CD4-positive, CD25-positive, alpha-beta regulatory T cell (primary cell): ENCODE data around the gene ASTN2. TPM values are rescaled to one million over a fixed set of nuclear protein-coding genes. Genes with fewer than 3 reads are reported as not detected.

ENCODE experiments used
- ATAC-seq, 2 donors: fragments of 150-1000 bp; cut with Tn5 transposase; one replicate each; pipeline ENCODE4 v1.10.0; 2021; ENCODE audit warnings: low read depth in 2 of 2, moderate number of reproducible peaks in 2 of 2, moderate library complexity in 1 of 2
- DNase-seq, 3 donors: peaks; one replicate each; pipeline versions ENCODE4 v3.0.0 to v3.0.0-alpha.2; 2012 to 2022; ENCODE audit warnings: mixed read lengths in 1 of 3
- H3K27ac ChIP-seq: one replicate; pipeline ENCODE4 v1.7.0; 2013; ENCODE audit warnings: mild to moderate bottlenecking, low read length; ENCODE audit not compliant: insufficient read depth, poor library complexity, severe bottlenecking
- H3K27me3 ChIP-seq: one replicate; pipeline ENCODE4 v1.7.0; 2013; ENCODE audit warnings: low read length; ENCODE audit not compliant: control insufficient read depth, insufficient read depth
- H3K36me3 ChIP-seq: one replicate; pipeline ENCODE4 v1.7.0; 2013; ENCODE audit warnings: mild to moderate bottlenecking, low read length, moderate library complexity; ENCODE audit not compliant: control insufficient read depth, insufficient read depth
- H3K4me1 ChIP-seq: 2 replicates; pipeline ENCODE4 v1.7.0; 2013; ENCODE audit warnings: mild to moderate bottlenecking, low read length; ENCODE audit not compliant: insufficient read depth, control insufficient read depth, poor library complexity, severe bottlenecking
- H3K4me3 ChIP-seq: one replicate; pipeline ENCODE4 v1.7.0; 2013; ENCODE audit warnings: low read depth, mild to moderate bottlenecking, low read length, moderate library complexity
- H3K9me3 ChIP-seq, 2 experiments: 1 replicate in 1 of 2; 2 replicates in 1 of 2; pipeline ENCODE4 v1.7.0; 2013; ENCODE audit warnings: low read length in 2 of 2, mild to moderate bottlenecking in 1 of 2, moderate library complexity in 1 of 2; ENCODE audit not compliant: control insufficient read depth in 2 of 2
- H3K27ac Mint-ChIP-seq, 3 donors: one replicate each; pipeline ENCODE4 v1.8.0; 2020 to 2022; ENCODE audit warnings: mild to moderate bottlenecking in 3 of 3, mixed read lengths in 3 of 3, moderate library complexity in 2 of 3
- H3K27me3 Mint-ChIP-seq: one replicate; pipeline ENCODE4 v1.8.0; 2022; ENCODE audit warnings: mild to moderate bottlenecking, mixed read lengths
- H3K36me3 Mint-ChIP-seq: one replicate; pipeline ENCODE4 v1.8.0; 2020; ENCODE audit warnings: mixed read lengths
- H3K4me1 Mint-ChIP-seq, 4 donors: one replicate each; pipeline ENCODE4 v1.8.0; 2020 to 2022; ENCODE audit warnings: mixed read lengths in 4 of 4, mild to moderate bottlenecking in 1 of 4
- H3K4me3 Mint-ChIP-seq, 4 donors: one replicate each; pipeline ENCODE4 v1.8.0; 2020 to 2022; ENCODE audit warnings: mild to moderate bottlenecking in 4 of 4, mixed read lengths in 4 of 4, moderate library complexity in 3 of 4
- H3K9me3 Mint-ChIP-seq, 7 donors: one replicate each; pipeline ENCODE4 v1.8.0; 2020 to 2022; ENCODE audit warnings: mixed read lengths in 7 of 7, mild to moderate bottlenecking in 3 of 7, moderate library complexity in 2 of 7
- polyA plus RNA-seq, 4 donors: library from polyadenylated mRNA; unstranded; fragments of 300-500 nt; fragmentation: Illumina TruSeq; gene quantifications; one replicate each; pipeline ENCODE4 v1.2.3, GENCODE V29; 2021
- total RNA-seq: library from RNA; stranded (reverse); gene quantifications from one replicate; pipeline ENCODE4 v1.2.3, GENCODE V29; 2022

ASTN2 gene
- total and polyA plus RNA-seq, 5 donors from 2014 or later: 5.0 to 9.9 (median 7.4) TPM

DNA sequence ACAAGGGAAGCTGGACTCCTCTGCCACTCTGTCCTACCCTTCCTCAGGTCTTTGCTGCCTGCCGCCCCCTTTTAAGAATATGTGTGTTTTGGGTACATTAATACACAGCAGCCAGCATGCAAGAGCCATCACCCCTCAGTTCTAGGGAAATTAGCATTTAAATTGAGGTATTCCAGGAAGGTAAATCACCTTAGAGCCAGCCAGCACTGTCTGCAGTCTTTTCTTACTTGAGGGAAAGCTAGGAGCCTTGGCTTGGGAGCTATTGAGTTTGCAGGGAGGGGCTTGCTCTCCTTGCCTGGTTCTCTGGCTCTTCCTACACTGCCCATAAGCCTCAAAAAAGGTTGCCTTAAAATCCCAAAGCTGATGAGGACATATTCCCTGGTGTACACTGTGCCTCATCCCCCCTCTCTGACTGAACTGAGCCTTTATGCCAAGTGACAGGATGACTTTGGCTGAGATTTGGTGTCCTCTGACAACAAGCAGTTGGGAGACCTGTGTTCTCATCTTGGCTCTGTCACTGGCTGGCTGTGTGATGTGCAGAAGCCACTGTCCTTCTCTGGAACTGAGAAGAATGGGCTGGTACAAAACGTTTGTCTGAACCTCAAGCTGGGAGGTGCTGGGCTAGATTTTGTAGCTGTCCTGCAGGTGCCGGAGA is 673.6 kb downstream of the ASTN2 start:
- Histone ChIP-seq H3K27ac (no peak overlapping the region), H3K9me3 (no peaks in the 10 kb centered on the region), H3K27me3 (no peaks in the 10 kb centered on the region), H3K36me3 (no peaks in the 10 kb centered on the region), H3K4me1 (no peaks in the 10 kb centered on the region), H3K4me3 (no peak overlapping the region)
- DNase-seq (no peak), ATAC-seq (no peak)
- peaks cover 16% of the 10 kb centered on the region for H3K27me3 Mint-ChIP-seq
- no peak overlapping the region for H3K27ac Mint-ChIP-seq
- no peaks in the 10 kb centered on the region for H3K9me3 Mint-ChIP-seq
- H3K4me3 Mint-ChIP-seq: no peak overlapping the region
- peaks cover 0 to 6% (median 1%) of the 10 kb centered on the region in 4 donors for H3K4me1 Mint-ChIP-seq
- no peaks in the 10 kb centered on the region for H3K36me3 Mint-ChIP-seq

DNA sequence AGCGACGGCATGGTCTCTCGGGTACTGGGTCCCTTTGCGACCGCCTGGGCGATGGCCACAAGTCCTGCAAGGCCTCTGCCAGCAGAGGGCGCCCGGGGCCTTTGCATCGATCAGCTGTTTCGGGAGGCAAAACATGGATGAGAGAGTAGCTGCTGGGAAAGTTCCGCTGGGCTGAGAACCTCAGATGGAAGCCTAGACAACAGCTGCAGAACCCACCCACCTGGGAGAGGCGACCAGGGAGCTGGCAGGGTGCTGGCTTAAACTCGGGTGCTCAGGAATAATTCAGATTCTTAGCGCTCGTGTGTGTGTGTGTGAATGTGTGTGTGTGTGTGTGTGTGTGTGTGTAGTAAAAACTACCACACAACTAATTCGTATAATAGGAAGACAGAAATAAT is 677.7 kb downstream of the ASTN2 start:
- Mint-ChIP-seq H3K4me1 (peaks cover 0 to 6% (median 2%) of the 10 kb centered on the region in 4 donors), H3K4me3 (no peak overlapping the region), H3K36me3 (no peaks in the 10 kb centered on the region), H3K27ac (no peak overlapping the region), H3K27me3 (peaks cover 2% of the 10 kb centered on the region), H3K9me3 (no peaks in the 10 kb centered on the region)
- H3K9me3 ChIP-seq: no peaks in the 10 kb centered on the region
- no peak overlapping the region for H3K27ac ChIP-seq
- no peak overlapping the region for H3K4me3 ChIP-seq
- H3K4me1 ChIP-seq: no peaks in the 10 kb centered on the region
- peak; percentile 13 to 54 (median 28) for DNase-seq
- no peak for ATAC-seq
- H3K27me3 ChIP-seq: no peaks in the 10 kb centered on the region
- no peaks in the 10 kb centered on the region for H3K36me3 ChIP-seq

DNA sequence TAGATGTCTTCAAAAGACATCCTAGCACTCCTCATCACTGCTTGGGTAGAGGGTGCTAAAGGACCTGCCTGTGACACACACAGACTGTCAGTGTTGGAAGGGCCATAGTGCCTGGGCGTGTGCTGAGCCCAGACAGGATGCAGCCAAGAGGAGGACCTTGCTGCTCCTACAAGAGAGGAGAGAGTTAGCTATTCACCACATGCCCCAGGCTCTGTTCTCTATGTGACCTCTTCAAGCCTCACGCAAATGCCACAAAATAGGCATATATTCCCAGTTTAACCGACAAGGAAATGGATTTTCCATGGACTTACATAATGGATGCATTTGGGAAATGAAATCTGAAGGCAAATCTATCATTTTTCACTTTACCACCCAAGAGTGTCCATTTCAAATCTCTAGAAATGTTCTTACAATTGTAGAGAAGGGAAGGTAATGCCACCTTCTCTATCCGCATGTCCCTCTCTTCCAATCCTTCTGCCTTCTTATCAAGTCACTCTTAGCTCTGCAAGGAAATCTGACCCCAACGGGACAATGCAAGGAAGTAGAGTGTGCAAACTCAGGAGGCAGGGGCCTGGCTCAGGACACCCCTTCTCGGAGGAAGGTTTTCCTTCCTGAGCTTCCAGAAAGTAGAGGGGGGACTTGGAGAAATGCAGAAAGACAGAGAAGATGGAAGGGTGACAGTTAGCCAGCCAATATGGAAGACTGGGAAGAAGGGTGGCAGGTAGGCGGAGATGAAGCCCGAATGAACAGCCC is 678.3 kb downstream of the ASTN2 start:
- Mint-ChIP-seq H3K27me3 (no peaks in the 10 kb centered on the region), H3K36me3 (no peaks in the 10 kb centered on the region), H3K27ac (no peak overlapping the region), H3K9me3 (no peaks in the 10 kb centered on the region), H3K4me3 (no peak overlapping the region), H3K4me1 (peaks cover 0 to 6% (median 2%) of the 10 kb centered on the region in 4 donors)
- Histone ChIP-seq H3K4me1 (no peaks in the 10 kb centered on the region), H3K4me3 (no peak overlapping the region), H3K27ac (no peak overlapping the region), H3K36me3 (no peaks in the 10 kb centered on the region), H3K27me3 (no peaks in the 10 kb centered on the region), H3K9me3 (no peaks in the 10 kb centered on the region)
- DNase-seq: no peak
- ATAC-seq: no peak

DNA sequence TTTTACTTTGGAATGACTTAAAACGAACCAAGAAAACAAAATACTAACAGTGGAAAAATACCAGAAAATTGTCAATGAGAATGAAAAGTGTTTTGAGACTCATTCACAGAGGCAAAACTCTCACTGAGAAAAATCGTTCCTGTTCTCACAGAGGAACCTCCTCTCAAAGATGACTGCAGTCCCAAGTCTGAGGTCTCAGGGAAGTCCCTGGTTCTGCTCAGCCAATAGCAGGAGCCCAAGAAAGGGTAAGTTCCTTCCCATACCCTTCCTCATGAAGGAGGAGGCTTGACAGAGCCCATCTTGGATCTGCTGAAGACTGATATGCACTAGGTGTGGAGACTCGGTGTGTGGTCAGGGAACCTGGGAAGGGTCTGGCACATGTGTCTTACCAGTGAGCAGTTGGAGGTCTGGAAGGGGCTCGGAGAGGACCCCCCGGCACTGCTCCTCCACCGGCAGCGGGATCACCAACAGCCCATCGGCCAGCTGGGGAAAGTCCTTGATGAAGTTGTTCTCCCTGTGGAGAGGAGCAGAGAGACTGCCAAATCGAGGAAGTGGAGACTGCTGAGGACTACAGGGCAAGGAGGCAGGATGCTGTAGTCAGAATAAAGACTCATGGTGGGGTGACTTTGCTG is 681.7 kb downstream of the ASTN2 start:
- Mint-ChIP-seq H3K9me3 (no peaks in the 10 kb centered on the region), H3K27ac (no peak overlapping the region), H3K36me3 (no peaks in the 10 kb centered on the region), H3K27me3 (no peaks in the 10 kb centered on the region), H3K4me1 (peaks cover 0 to 6% (median 2%) of the 10 kb centered on the region in 4 donors), H3K4me3 (no peak overlapping the region)
- no peak for DNase-seq
- no peak overlapping the region for H3K27ac ChIP-seq
- H3K4me1 ChIP-seq: no peaks in the 10 kb centered on the region
- no peaks in the 10 kb centered on the region for H3K36me3 ChIP-seq
- no peaks in the 10 kb centered on the region for H3K9me3 ChIP-seq
- H3K4me3 ChIP-seq: no peak overlapping the region
- no peak for ATAC-seq
- no peaks in the 10 kb centered on the region for H3K27me3 ChIP-seq

DNA sequence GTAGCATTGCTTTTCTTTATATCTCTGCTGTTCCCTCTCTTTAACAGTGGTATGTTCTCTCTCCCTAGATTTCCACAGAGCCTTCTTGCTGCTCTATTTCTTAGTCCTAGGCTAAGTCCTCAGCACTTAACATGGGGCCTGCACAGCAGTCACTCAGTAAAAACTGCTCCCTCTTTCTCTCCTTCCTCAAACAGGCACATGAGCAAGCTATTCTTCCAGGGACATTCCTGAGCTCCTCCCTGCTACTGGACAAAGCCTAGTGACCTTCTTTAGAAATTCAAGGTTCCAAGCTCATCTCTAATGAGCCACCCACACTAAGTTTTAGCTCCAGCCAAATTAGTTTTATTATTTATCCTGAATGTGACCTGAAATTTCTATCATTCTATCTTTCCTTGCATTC is 688.3 kb downstream of the ASTN2 start:
- Histone ChIP-seq H3K27me3 (no peaks in the 10 kb centered on the region), H3K4me1 (no peaks in the 10 kb centered on the region), H3K36me3 (no peaks in the 10 kb centered on the region), H3K4me3 (no peak overlapping the region), H3K27ac (no peak overlapping the region), H3K9me3 (no peaks in the 10 kb centered on the region)
- H3K4me3 Mint-ChIP-seq: no peak overlapping the region
- no peaks in the 10 kb centered on the region for H3K27me3 Mint-ChIP-seq
- H3K9me3 Mint-ChIP-seq: no peaks in the 10 kb centered on the region
- H3K4me1 Mint-ChIP-seq: peaks cover 0 to 4% (median 1%) of the 10 kb centered on the region in 4 donors
- DNase-seq (no peak), ATAC-seq (no peak)
- no peaks in the 10 kb centered on the region for H3K36me3 Mint-ChIP-seq
- H3K27ac Mint-ChIP-seq: no peak overlapping the region

DNA sequence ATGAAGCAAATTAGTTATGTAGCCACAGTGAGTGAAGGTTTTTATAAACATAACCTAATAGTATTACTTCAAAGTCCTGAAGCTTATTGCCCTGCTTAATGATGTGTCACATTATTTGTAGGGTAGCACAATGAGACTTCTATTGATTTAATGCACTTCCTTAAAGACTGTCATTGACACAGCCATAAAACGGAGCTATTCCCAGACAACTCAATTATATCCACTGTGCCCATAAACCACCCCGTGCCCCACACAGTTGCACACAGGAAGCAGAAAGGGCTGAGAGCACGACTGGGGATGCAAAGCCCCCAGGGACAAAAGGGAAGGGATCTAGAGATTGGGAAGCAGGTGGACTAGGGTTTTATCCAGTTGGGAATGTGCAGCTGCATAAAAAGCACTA is 690.7 kb downstream of the ASTN2 start:
- H3K36me3 ChIP-seq: no peaks in the 10 kb centered on the region
- H3K4me3 Mint-ChIP-seq: no peak overlapping the region
- peaks cover 0 to 4% (median 1%) of the 10 kb centered on the region in 4 donors for H3K4me1 Mint-ChIP-seq
- no peaks in the 10 kb centered on the region for H3K27me3 ChIP-seq
- H3K27me3 Mint-ChIP-seq: no peaks in the 10 kb centered on the region
- no peak for DNase-seq
- H3K4me3 ChIP-seq: no peak overlapping the region
- H3K27ac ChIP-seq: no peak overlapping the region
- H3K27ac Mint-ChIP-seq: no peak overlapping the region
- no peaks in the 10 kb centered on the region for H3K9me3 ChIP-seq
- H3K9me3 Mint-ChIP-seq: no peaks in the 10 kb centered on the region
- no peaks in the 10 kb centered on the region for H3K4me1 ChIP-seq
- no peaks in the 10 kb centered on the region for H3K36me3 Mint-ChIP-seq
- no peak for ATAC-seq

DNA sequence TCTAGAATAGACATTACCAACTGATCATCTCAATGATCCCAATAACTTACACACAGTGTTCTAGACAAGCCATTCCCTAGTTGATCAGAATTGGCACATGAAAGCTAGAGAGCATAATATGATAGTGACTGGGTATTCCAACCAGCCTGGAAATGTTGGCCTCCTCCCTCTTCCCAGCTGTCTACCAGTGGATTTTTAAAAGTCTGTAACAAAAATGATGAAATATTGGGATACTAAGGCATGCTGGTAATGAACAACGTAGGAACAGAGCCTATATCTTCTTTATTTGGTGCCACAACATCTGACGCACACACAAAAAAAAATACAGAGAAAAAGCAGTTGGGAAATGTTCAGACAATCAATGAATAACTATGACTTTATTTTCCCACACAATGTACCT is 692.9 kb downstream of the ASTN2 start:
- ATAC-seq (no peak), DNase-seq (no peak)
- Histone ChIP-seq H3K4me3 (no peak overlapping the region), H3K27ac (no peak overlapping the region), H3K36me3 (no peaks in the 10 kb centered on the region), H3K9me3 (no peaks in the 10 kb centered on the region), H3K27me3 (no peaks in the 10 kb centered on the region), H3K4me1 (no peaks in the 10 kb centered on the region)
- H3K9me3 Mint-ChIP-seq: peaks cover 0 to 3% (median 0%) of the 10 kb centered on the region in 7 donors
- no peaks in the 10 kb centered on the region for H3K27me3 Mint-ChIP-seq
- peaks cover 0 to 6% (median 4%) of the 10 kb centered on the region in 4 donors for H3K4me1 Mint-ChIP-seq
- no peaks in the 10 kb centered on the region for H3K36me3 Mint-ChIP-seq
- H3K4me3 Mint-ChIP-seq: no peak overlapping the region
- no peak overlapping the region for H3K27ac Mint-ChIP-seq
